NB4 (cell line): ENCODE results near the gene GRK2.

Experiments used
- MYC ChIP-seq: IDR thresholded peaks from 2 replicates; pipeline ENCODE4 v1.6.1; 2011; ENCODE audit warnings: low read depth, low read length
- POLR2A ChIP-seq: IDR thresholded peaks from 2 replicates; pipeline ENCODE4 v1.6.1; 2011; ENCODE audit warnings: mild to moderate bottlenecking; ENCODE audit not compliant: insufficient read length; ENCODE audit errors: extremely low read depth
- TF ChIP-seq, protein P1 (sequence below): IDR thresholded peaks from one replicate; pipeline ENCODE4 v1.5.1; 2012; ENCODE audit warnings: low read depth, low read length

DNA sequence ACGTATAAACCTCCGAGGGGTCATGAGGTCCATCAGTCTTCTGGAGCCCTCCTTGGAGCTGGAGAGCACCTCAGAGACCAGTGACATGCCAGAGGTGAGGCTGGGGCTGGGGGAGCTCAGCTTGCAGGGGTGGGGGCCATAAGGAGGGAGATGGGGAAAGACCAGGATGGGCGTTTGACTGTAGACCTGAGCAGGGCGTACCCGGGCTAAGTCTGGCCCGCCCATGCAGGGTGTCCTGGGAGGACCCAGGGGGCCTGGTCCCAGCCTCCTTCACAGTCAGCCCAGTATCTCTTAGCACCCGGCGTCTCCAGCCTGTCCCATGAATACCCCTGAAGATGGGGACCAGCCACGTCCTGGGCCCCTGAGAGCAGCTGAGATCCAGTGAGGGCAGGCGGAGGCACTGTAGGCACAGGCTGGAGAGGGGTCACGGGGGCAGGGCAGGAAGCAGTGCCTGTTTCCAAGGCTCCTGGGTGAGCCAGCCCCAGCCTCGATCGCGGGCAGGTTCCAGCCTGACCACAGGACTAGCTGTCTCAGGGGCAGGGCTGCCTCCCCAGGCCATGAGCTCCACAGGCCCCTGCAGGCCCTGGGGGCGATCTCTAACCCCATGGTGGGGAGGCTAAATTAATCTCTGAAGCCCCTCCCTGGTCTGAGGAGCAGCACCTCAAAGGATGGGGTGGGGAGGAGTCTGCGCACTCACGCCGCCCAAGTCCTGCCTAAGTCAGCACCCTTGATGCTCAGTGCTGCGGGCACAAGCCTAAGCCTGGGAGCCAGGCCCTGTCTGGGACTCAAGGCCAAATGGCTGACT, 44.2 kb downstream of the GRK2 start:
- TF ChIP-seq, protein P1, sequence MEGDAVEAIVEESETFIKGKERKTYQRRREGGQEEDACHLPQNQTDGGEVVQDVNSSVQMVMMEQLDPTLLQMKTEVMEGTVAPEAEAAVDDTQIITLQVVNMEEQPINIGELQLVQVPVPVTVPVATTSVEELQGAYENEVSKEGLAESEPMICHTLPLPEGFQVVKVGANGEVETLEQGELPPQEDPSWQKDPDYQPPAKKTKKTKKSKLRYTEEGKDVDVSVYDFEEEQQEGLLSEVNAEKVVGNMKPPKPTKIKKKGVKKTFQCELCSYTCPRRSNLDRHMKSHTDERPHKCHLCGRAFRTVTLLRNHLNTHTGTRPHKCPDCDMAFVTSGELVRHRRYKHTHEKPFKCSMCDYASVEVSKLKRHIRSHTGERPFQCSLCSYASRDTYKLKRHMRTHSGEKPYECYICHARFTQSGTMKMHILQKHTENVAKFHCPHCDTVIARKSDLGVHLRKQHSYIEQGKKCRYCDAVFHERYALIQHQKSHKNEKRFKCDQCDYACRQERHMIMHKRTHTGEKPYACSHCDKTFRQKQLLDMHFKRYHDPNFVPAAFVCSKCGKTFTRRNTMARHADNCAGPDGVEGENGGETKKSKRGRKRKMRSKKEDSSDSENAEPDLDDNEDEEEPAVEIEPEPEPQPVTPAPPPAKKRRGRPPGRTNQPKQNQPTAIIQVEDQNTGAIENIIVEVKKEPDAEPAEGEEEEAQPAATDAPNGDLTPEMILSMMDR = no peak
- no peak for TF ChIP-seq POLR2A
- TF ChIP-seq MYC = no peak
